Lung (tissue), 12 donors: ENCODE results near the gene GOSR2. TPM values are rescaled to one million over a fixed set of nuclear protein-coding genes. Genes with fewer than 3 reads are reported as not detected.

Experiments used
- ATAC-seq: fragments of 200-7000 bp; cut with Tn5 transposase; one replicate; pipeline ENCODE4 v1.9.1; 2020; ENCODE audit warnings: moderate number of reproducible peaks; ENCODE audit not compliant: insufficient read depth, low FRiP score
- DNase-seq, 3 donors: peaks; one replicate each; pipeline ENCODE4 v3.0.0-alpha.2; 2013 to 2017
- H3K27ac ChIP-seq, 2 donors: one replicate each; pipeline ENCODE4 v1.5.1; 2013; ENCODE audit warnings: mild to moderate bottlenecking in 2 of 2, moderate library complexity in 2 of 2, control low read depth in 1 of 2, inconsistent platforms in 1 of 2, low read depth in 1 of 2, low read length in 1 of 2
- H3K27me3 ChIP-seq, 3 donors: one replicate each; pipeline ENCODE4 v1.5.1; 2013; ENCODE audit warnings: low read length in 2 of 3; ENCODE audit not compliant: control insufficient read depth in 3 of 3, insufficient read depth in 3 of 3
- H3K36me3 ChIP-seq, 4 donors: one replicate each; pipeline ENCODE4 v1.5.1; 2013; ENCODE audit warnings: low read length in 4 of 4, mild to moderate bottlenecking in 1 of 4, moderate library complexity in 1 of 4; ENCODE audit not compliant: control insufficient read depth in 4 of 4, insufficient read depth in 4 of 4
- H3K4me1 ChIP-seq, 5 donors: one replicate each; pipeline ENCODE4 v1.5.1; 2013; ENCODE audit warnings: low read length in 5 of 5, mild to moderate bottlenecking in 2 of 5, moderate library complexity in 1 of 5; ENCODE audit not compliant: control insufficient read depth in 5 of 5, insufficient read depth in 5 of 5
- H3K4me3 ChIP-seq: one replicate; pipeline ENCODE4 v1.5.1; 2013; ENCODE audit warnings: mild to moderate bottlenecking, control low read depth, moderate library complexity
- H3K9ac ChIP-seq, 2 donors: one replicate each; pipeline ENCODE4 v1.5.1; 2013; ENCODE audit warnings: low read length in 2 of 2, control low read depth in 1 of 2; ENCODE audit not compliant: insufficient read depth in 1 of 2
- H3K9me3 ChIP-seq, 4 donors: one replicate each; pipeline ENCODE4 v1.5.1; 2013; ENCODE audit warnings: low read length in 3 of 4, mild to moderate bottlenecking in 1 of 4, moderate library complexity in 1 of 4; ENCODE audit not compliant: control insufficient read depth in 4 of 4, insufficient read depth in 3 of 4
- WGBS, 2 donors: extraction: QIAGEN DNeasy Blood & Tissue Kit; methylation state at CpG; one replicate each; pipeline ENCODE4 v1.1.7; 2013; 5-methylcytosine and 5-hydroxymethylcytosine counted together
- polyA plus RNA-seq, 2 donors: library from polyadenylated mRNA; stranded (reverse); fragments of 200-250 nt; gene quantifications; one replicate each; pipeline ENCODE4 v1.2.1, GENCODE V29; 2013
- total RNA-seq, 2 donors: library from RNA; depleted of rRNA in 1 of 2; stranded (reverse); fragments of >200 nt in 1 of 2; gene quantifications; one replicate each; pipeline ENCODE4 v1.2.1, GENCODE V29; 2014 to 2021
- TF ChIP-seq, protein P1 (sequence below): IDR thresholded peaks from 2 replicates; pipeline ENCODE4 v1.5.1; 2012; ENCODE audit warnings: mild to moderate bottlenecking; ENCODE audit errors: control extremely low read depth, extremely low read depth
- donor health status: control.
- donor health status: control.
- donor health status: Bipolar disorder and iron deficiency.
- donor health status: healthy.
- donor health status: DM: yes; HTN: yes; CAD: no.

The GOSR2 gene
- total and polyA plus RNA-seq, 4 donors, result 22.4 to 52.9 (median 42.0) TPM

DNA sequence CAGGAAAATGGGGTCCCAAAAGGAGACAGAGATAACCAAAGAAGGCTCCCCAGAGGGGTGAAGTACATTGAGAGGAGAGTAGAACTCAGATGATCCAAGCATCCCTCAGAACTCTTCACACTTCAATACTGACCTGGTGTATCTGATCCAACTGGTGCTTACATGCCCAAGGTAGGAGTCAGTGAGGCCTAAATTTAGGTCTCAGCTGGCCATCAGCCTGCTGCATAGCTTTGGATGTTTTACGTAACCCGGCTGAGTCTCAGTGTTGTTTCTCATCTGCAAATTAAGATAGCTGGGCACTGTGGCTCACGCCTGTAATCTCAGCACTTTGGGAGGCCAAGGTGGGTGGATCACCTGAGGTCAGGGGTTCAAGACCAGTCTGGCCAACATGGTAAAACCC, 11.6 kb upstream of the GOSR2 start:
- Histone ChIP-seq H3K36me3 (no peaks in the 10 kb centered on the region), H3K9ac (no peak overlapping the region), H3K9me3 (no peaks in the 10 kb centered on the region), H3K4me1 (peaks cover 0 to under 1% (median 0%) of the 10 kb centered on the region in 5 donors), H3K27me3 (no peaks in the 10 kb centered on the region), H3K4me3 (no peak overlapping the region), H3K27ac (no peak overlapping the region)
- WGBS, 2 donors, result 89 to 99% methylated on average over 3 of the region's 3 CpGs
- DNase-seq (no peak), ATAC-seq (no peak)
- TF ChIP-seq, protein P1, sequence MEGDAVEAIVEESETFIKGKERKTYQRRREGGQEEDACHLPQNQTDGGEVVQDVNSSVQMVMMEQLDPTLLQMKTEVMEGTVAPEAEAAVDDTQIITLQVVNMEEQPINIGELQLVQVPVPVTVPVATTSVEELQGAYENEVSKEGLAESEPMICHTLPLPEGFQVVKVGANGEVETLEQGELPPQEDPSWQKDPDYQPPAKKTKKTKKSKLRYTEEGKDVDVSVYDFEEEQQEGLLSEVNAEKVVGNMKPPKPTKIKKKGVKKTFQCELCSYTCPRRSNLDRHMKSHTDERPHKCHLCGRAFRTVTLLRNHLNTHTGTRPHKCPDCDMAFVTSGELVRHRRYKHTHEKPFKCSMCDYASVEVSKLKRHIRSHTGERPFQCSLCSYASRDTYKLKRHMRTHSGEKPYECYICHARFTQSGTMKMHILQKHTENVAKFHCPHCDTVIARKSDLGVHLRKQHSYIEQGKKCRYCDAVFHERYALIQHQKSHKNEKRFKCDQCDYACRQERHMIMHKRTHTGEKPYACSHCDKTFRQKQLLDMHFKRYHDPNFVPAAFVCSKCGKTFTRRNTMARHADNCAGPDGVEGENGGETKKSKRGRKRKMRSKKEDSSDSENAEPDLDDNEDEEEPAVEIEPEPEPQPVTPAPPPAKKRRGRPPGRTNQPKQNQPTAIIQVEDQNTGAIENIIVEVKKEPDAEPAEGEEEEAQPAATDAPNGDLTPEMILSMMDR, result no peak

DNA sequence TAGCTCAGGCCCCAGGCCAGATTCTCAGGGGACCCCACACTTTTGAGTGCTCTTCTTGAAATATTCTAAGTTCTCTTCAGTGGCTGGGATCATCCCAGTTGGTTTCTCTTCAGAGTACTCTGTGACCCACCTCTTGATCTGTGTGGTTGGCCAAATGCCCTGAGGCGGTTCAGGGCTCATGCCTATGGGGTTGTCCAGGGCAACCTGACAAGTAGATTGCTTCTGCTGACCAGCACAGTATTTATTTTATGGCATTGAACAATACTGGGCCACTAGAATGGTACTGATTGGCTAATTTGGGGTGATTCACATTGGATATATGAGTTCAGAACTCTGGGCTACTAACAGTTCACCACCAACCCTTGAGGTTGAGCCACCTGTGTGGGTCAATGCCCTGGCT, 7.4 kb upstream of the GOSR2 start:
- 0 to 40% methylated on average over 1 of the region's 1 CpG for WGBS, 2 donors
- TF ChIP-seq, protein P1, result no peak

GRCh38 chr17:46916211-46916610, 6.7 kb upstream of the GOSR2 start:
- Histone ChIP-seq H3K9me3 (no peaks in the 10 kb centered on the region), H3K9ac (no peak overlapping the region), H3K27ac (no peak overlapping the region), H3K36me3 (no peaks in the 10 kb centered on the region), H3K27me3 (peaks cover 0 to 2% (median 0%) of the 10 kb centered on the region in 3 donors), H3K4me1 (no peaks in the 10 kb centered on the region), H3K4me3 (no peak overlapping the region)
- ATAC-seq, result no peak
- DNase-seq, result no peak
- TF ChIP-seq, protein P1, result no peak
- 94 to 99% methylated on average over 2 of the region's 2 CpGs for WGBS, 2 donors

More for the DNA sequence above, 7.4 kb upstream of the GOSR2 start:
- no peaks in the 10 kb centered on the region for H3K9me3 ChIP-seq
- H3K9ac ChIP-seq, result no peak overlapping the region
- no peaks in the 10 kb centered on the region for H3K36me3 ChIP-seq
- ATAC-seq, result no peak
- H3K4me3 ChIP-seq, result no peak overlapping the region
- H3K4me1 ChIP-seq, result no peaks in the 10 kb centered on the region
- H3K27ac ChIP-seq, result no peak overlapping the region
- DNase-seq, result no peak
- H3K27me3 ChIP-seq, result peaks cover 0 to 2% (median 0%) of the 10 kb centered on the region in 3 donors

DNA sequence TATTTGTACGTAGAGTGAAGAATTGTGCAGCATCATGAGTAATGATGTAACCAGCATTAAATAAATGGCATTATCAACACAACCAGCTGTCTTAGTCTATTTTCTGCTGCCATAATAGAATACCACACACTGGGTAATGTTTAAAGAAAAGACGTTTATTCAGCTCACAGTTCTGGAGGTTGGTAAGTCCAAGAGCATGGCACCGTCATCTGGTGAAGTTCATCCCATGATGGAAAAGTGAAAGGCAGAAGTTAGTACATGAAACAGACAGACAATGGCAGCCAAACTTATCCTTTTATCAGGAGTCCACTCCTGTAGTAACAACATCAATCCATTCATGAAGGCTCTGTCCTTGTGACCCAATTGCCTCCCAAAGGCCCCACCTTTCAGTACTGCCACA, 6.3 kb upstream of the GOSR2 start:
- H3K27ac ChIP-seq, result no peak overlapping the region
- H3K9ac ChIP-seq, result no peak overlapping the region
- H3K9me3 ChIP-seq, result no peaks in the 10 kb centered on the region
- H3K4me3 ChIP-seq, result no peak overlapping the region
- WGBS, 2 donors, result 91 to 93% methylated on average over 3 of the region's 3 CpGs
- H3K27me3 ChIP-seq, result peaks cover 0 to 2% (median 0%) of the 10 kb centered on the region in 3 donors
- no peaks in the 10 kb centered on the region for H3K36me3 ChIP-seq
- TF ChIP-seq, protein P1, result no peak
- ATAC-seq (no peak), DNase-seq (no peak)
- H3K4me1 ChIP-seq, result no peaks in the 10 kb centered on the region
